SH-SY5Y (cell line): ENCODE measurements around the gene SLC6A2.

Experiments used
- GATA2 ChIP-seq: IDR thresholded peaks from 2 replicates; pipeline ENCODE4 v1.6.1; 2011; ENCODE audit warnings: mild to moderate bottlenecking, low read depth, low read length
- GATA3 ChIP-seq: IDR thresholded peaks from 2 replicates; pipeline ENCODE4 v1.6.1; 2011; ENCODE audit warnings: low read depth, mild to moderate bottlenecking, low read length, moderate library complexity

GRCh38 chr16:55660828-55661227 lies 5.0 kb downstream of the SLC6A2 start:
- TF ChIP-seq GATA2 = no peak
- no peak for TF ChIP-seq GATA3
